Astrocyte of the cerebellum (primary cell): Measurements from ENCODE around the gene THBS1.
A peak's percentile ranks its signal among the peaks of the same experiment; 100 is the strongest.

ENCODE experiments used
- DNase-seq: peaks from one replicate; pipeline ENCODE4 v3.0.0-alpha.2; 2011; ENCODE audit warnings: low read depth
- H3K4me3 ChIP-seq: 2 replicates; pipeline ENCODE4 v1.5.1; 2011; ENCODE audit warnings: mild to moderate bottlenecking, low read depth, low read length, moderate library complexity
- in situ Hi-C: cut with HindIII; loops from 2 replicates; pipeline ENCODE4 v1.10.0; 2017; ENCODE audit warnings: low sequenced_read_pairs
- TF ChIP-seq, protein P1 (sequence below): IDR thresholded peaks from 2 replicates; pipeline ENCODE4 v1.5.1; 2012; ENCODE audit warnings: low read length, low read depth, moderate library complexity, mild to moderate bottlenecking; ENCODE audit errors: missing control alignments

THBS1 gene

DNA sequence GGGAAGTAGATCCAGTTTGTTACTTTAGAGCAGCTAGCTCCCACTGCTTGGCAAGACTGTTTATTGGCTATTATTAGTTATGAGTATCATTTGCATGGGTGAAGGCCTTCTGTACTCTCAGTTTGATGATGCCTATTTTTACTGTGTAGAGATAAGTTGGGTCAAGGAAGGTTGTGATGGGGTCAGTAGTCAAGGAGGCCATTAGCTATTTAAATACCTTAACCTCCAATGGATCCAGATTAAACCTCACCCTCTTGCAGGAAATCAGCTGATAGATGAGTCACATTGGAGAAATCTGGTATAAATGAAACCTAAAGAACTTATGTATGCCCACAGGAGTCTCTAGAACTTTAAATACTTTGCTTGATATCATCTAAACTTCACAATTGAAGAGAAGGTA lies 45.0 kb downstream of the THBS1 start:
- no peak overlapping the region for H3K4me3 ChIP-seq
- no peak for DNase-seq
- in situ Hi-C loops = no loop called here
- TF ChIP-seq, protein P1, sequence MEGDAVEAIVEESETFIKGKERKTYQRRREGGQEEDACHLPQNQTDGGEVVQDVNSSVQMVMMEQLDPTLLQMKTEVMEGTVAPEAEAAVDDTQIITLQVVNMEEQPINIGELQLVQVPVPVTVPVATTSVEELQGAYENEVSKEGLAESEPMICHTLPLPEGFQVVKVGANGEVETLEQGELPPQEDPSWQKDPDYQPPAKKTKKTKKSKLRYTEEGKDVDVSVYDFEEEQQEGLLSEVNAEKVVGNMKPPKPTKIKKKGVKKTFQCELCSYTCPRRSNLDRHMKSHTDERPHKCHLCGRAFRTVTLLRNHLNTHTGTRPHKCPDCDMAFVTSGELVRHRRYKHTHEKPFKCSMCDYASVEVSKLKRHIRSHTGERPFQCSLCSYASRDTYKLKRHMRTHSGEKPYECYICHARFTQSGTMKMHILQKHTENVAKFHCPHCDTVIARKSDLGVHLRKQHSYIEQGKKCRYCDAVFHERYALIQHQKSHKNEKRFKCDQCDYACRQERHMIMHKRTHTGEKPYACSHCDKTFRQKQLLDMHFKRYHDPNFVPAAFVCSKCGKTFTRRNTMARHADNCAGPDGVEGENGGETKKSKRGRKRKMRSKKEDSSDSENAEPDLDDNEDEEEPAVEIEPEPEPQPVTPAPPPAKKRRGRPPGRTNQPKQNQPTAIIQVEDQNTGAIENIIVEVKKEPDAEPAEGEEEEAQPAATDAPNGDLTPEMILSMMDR = no peak

DNA sequence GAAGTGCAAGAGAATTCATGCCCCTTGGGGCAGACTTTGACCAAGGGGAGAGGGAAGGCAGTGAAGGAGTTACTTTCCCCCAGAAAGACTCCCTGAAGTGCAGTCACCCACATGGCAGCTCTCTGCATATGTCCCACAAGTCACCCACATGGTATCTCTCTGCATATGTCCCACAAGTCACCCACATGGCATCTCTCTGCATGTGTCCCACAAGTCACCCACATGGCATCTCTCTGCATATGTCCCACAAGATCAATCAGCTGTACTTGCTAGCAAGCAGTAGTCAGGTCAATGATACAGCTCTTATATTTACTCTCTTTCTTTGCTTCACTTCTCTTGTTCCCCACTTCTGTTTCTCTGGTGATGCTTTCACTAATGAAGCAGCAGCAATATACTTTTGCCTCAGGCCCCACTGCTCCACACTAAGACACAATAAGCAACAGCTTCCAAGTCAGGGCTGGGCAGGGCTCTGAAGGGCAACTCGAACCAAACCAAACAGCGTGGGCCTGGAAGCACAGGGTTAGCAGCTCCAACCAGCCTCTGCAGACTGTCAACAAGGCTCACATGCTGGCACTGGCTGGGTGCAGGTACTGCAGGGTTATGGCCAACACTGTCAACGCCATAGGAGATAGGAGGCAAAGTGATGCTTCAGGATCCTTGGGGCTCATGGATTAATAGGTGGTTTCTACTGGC lies 46.7 kb downstream of the THBS1 start:
- TF ChIP-seq, protein P1 = no peak
- in situ Hi-C loops = no loop called here
- no peak for DNase-seq

DNA sequence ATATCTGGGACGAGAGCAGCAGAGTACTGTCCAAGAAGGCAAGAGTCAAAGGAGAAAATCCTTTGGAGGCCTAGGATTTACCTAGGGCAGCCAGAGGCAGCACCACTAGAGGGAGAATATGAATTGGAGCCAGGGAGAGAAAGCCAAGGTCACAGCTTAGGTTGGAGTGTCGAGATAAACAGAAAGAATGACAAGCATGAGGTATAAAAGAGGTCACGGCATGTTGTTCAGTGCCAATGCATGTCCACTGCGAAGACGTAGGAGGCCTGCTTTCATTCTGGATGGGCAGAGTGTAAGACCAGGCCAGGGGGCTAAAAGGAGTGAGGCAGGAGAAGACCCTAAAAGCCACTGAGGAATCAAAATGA lies 47.2 kb downstream of the THBS1 start:
- in situ Hi-C loops = no loop called here
- no peak for DNase-seq

More for the DNA sequence above, 46.7 kb downstream of the THBS1 start:
- H3K4me3 ChIP-seq = no peak overlapping the region

DNA sequence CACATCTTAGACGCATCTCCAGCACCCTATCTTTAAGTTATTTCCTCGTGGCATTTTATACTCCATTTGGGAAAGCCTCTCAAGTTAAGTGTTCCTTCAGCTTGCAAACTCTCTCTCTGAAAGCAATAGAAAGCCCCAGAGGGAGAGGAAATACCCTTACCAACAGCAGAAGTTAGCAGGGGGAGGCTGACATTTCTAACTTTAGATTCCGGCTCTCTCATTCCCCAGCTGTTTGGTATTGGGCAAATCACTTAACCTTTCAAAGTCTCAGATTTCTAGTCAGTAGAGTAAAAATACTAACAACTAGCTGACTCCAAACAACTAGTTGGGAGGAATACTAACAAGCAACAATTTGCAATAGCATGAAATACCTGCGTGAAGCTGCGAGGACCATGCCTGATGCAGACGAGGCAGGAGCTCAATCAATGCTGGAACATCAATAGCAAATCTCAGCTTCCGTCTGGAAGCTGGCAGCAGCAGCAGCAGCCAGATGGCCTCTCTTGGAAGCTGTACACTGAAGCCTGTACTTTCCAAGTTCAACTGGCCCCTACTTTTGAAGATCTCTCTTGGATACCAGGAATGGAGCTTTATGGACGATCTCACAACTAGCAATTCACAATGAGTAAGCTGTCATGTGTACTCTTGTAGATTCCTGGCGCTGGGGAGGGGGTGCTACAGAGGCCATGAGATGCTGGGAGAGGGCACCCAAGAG lies 47.8 kb downstream of the THBS1 start:
- in situ Hi-C loops = no loop called here
- no peak for DNase-seq
- TF ChIP-seq, protein P1 = no peak
- no peak overlapping the region for H3K4me3 ChIP-seq

More for the DNA sequence above, 47.2 kb downstream of the THBS1 start:
- TF ChIP-seq, protein P1 = peak; percentile 29
- no peak overlapping the region for H3K4me3 ChIP-seq

DNA sequence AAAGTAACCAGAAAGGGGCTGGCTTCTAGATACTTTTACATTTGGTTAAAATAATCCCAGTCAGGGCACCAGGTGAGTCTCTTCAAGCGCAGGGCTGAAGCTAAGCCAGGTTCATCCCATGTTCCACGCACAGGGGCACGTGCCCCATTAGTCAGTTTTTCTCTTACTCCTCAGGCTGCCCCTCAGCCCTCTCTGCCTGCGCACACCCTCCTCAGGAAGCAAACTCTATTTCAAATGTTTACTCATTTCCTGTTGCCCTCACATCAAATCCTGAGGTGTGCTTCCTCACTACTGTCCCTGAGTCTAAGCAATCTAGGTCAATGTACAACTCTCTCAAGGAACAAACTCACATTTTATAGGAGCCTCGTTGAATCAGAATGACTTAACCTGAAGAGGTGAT lies 48.5 kb downstream of the THBS1 start:
- in situ Hi-C loops = no loop called here
- no peak for DNase-seq
- no peak overlapping the region for H3K4me3 ChIP-seq
- TF ChIP-seq, protein P1 = no peak

DNA sequence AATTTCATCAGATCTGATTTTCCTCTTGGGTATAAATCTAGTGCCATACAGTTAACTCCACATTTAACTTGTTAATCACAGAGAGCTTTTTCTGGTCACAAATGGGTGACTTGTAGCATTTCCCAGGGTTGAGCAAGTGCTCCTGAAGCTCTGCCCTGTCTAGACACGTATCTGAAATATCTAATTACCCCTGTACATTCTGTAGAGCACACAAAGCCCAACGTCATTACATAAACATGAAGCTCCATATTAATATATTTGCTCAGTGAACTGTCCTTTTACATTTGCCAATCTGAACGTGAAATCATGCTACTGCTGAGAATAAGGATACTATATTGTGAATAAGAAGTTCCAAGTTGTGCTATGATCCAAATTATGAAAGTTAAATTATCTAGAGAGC lies 49.0 kb downstream of the THBS1 start:
- H3K4me3 ChIP-seq = no peak overlapping the region
- TF ChIP-seq, protein P1 = no peak
- in situ Hi-C loops = loop anchor here (5.0 kb wide), 1 partner anchor 37 kb away; no protein-coding TSS in a partner anchor
- no peak for DNase-seq
